K562 (cell line): ENCODE data around the gene RC3H2.
A peak's percentile ranks its signal among the peaks of the same experiment; 100 is the strongest.

ENCODE experiments used
- CBX2 ChIP-seq: fragments of 200-600 bp; sonication (generic); IDR thresholded peaks from one replicate; pipeline ENCODE4 v1.6.1; 2012; ENCODE audit warnings: mild to moderate bottlenecking, low read length, inconsistent platforms; ENCODE audit not compliant: insufficient read depth, poor library complexity, severe bottlenecking
- CTCF ChIP-seq, 3 experiments: IDR thresholded peaks in 2 of 3; conservative IDR thresholded peaks in 1 of 3; 2 replicates each; pipeline ENCODE4 v1.5.1; 2011 to 2012; ENCODE audit warnings: low read length in 3 of 3, mild to moderate bottlenecking in 3 of 3, control low read depth in 2 of 3, improper control_type of control experiment in 1 of 3, inconsistent platforms in 1 of 3, low read depth in 1 of 3, mixed read lengths in 1 of 3, moderate library complexity in 1 of 3; ENCODE audit not compliant: insufficient read depth in 2 of 3
- ETV5 ChIP-seq: sonication (generic); formaldehyde crosslinking; IDR thresholded peaks from 2 replicates; pipeline ENCODE4 v1.4.0; 2020; ENCODE audit warnings: low read depth, mild to moderate bottlenecking, missing genetic modification reagents
- FOXP4 ChIP-seq: sonication (generic); formaldehyde crosslinking; IDR thresholded peaks from 2 replicates; pipeline ENCODE4 v1.8.0; 2022; ENCODE audit warnings: mild to moderate bottlenecking, missing genetic modification reagents, borderline replicate concordance
- GATA2 ChIP-seq: sonication (generic); formaldehyde crosslinking; IDR thresholded peaks from 2 replicates; pipeline ENCODE4 v1.4.0; 2020; ENCODE audit warnings: mild to moderate bottlenecking, missing genetic modification reagents
- MLX ChIP-seq, 2 experiments: fragments of 450-650 bp in 1 of 2; sonication (generic) in 1 of 2; formaldehyde crosslinking; conservative IDR thresholded peaks; 2 replicates each; pipeline versions ENCODE4 v1.4.0 to v1.8.1; 2020 to 2022; ENCODE audit warnings: mild to moderate bottlenecking in 1 of 2, missing genetic modification reagents in 1 of 2
- POLR2A ChIP-seq: fragments of 450-650 bp; conservative IDR thresholded peaks from 2 replicates; pipeline ENCODE4 v1.6.1; 2016
- TBL1XR1 ChIP-seq, 2 experiments: IDR thresholded peaks; 2 replicates each; pipeline ENCODE4 v1.6.1; 2012; ENCODE audit warnings: improper control_type of control experiment in 2 of 2, low read length in 2 of 2, mild to moderate bottlenecking in 1 of 2
- XRCC4 ChIP-seq: IDR thresholded peaks from one replicate; pipeline ENCODE4 v1.6.1; 2011; ENCODE audit not compliant: insufficient read depth, insufficient read length; ENCODE audit errors: extremely low read depth
- YY1 ChIP-seq, 3 experiments: IDR thresholded peaks; 2 replicates each; pipeline ENCODE4 v1.6.1; 2011; ENCODE audit warnings: low read length in 2 of 3, mild to moderate bottlenecking in 2 of 3, moderate library complexity in 2 of 3, borderline replicate concordance in 1 of 3, control low read depth in 1 of 3, low read depth in 1 of 3; ENCODE audit not compliant: insufficient read depth in 3 of 3, insufficient replicate concordance in 2 of 3, control insufficient read depth in 1 of 3, insufficient read length in 1 of 3; ENCODE audit errors: extremely low read depth in 1 of 3
- ZNF644 ChIP-seq: fragments of 200-800 bp; sonication (Bioruptor generic); IDR thresholded peaks from 2 replicates; pipeline ENCODE4 v1.6.1; 2016; ENCODE audit warnings: low read depth, missing genetic modification characterization, missing compliant biosample characterization
- ZNF785 ChIP-seq: fragments of 250-450 bp; sonication (Bioruptor Pico); IDR thresholded peaks from 2 replicates; pipeline ENCODE4 v1.4.0; 2020; ENCODE audit warnings: mild to moderate bottlenecking
- TF ChIP-seq, protein P1 (sequence below): fragments of 200-800 bp; sonication (Bioruptor generic); IDR thresholded peaks from 2 replicates; pipeline ENCODE4 v1.6.1; 2016; ENCODE audit warnings: missing genetic modification characterization, missing compliant biosample characterization

GRCh38 chr9:122912964-122913673, 8.0 kb upstream of the RC3H2 start, which contains the start of gene ZBTB6:
- no peak for TF ChIP-seq MLX (CRISPR knock-in tag; conservative IDR thresholded peaks at IDR 0.05)
- TF ChIP-seq CBX2 = no peak
- peak in 1 of 3 experiments; percentile 11 for TF ChIP-seq YY1 (IDR thresholded peaks at IDR 0.05; ENCODE audit: borderline replicate concordance in 1 of 3, control insufficient read depth in 1 of 3, extremely low read depth in 1 of 3, insufficient read depth in 3 of 3, insufficient read length in 1 of 3, insufficient replicate concordance in 2 of 3, low read depth in 1 of 3, low read length in 2 of 3)
- no peak for TF ChIP-seq ZNF785 (CRISPR knock-in tag)
- TF ChIP-seq CTCF (IDR thresholded peaks at IDR 0.05 in 2 of 3, conservative IDR thresholded peaks at IDR 0.05 in 1 of 3; ENCODE audit: insufficient read depth in 2 of 3, low read depth in 1 of 3, low read length in 3 of 3) = peak in 1 of 3 experiments; percentile 14; a peak in 1 of 6 replicates
- no peak for TF ChIP-seq FOXP4 (CRISPR knock-in tag)
- TF ChIP-seq GATA2 (CRISPR knock-in tag) = no peak
- TF ChIP-seq ZNF644 (tag) = no peak
- TF ChIP-seq, protein P1, sequence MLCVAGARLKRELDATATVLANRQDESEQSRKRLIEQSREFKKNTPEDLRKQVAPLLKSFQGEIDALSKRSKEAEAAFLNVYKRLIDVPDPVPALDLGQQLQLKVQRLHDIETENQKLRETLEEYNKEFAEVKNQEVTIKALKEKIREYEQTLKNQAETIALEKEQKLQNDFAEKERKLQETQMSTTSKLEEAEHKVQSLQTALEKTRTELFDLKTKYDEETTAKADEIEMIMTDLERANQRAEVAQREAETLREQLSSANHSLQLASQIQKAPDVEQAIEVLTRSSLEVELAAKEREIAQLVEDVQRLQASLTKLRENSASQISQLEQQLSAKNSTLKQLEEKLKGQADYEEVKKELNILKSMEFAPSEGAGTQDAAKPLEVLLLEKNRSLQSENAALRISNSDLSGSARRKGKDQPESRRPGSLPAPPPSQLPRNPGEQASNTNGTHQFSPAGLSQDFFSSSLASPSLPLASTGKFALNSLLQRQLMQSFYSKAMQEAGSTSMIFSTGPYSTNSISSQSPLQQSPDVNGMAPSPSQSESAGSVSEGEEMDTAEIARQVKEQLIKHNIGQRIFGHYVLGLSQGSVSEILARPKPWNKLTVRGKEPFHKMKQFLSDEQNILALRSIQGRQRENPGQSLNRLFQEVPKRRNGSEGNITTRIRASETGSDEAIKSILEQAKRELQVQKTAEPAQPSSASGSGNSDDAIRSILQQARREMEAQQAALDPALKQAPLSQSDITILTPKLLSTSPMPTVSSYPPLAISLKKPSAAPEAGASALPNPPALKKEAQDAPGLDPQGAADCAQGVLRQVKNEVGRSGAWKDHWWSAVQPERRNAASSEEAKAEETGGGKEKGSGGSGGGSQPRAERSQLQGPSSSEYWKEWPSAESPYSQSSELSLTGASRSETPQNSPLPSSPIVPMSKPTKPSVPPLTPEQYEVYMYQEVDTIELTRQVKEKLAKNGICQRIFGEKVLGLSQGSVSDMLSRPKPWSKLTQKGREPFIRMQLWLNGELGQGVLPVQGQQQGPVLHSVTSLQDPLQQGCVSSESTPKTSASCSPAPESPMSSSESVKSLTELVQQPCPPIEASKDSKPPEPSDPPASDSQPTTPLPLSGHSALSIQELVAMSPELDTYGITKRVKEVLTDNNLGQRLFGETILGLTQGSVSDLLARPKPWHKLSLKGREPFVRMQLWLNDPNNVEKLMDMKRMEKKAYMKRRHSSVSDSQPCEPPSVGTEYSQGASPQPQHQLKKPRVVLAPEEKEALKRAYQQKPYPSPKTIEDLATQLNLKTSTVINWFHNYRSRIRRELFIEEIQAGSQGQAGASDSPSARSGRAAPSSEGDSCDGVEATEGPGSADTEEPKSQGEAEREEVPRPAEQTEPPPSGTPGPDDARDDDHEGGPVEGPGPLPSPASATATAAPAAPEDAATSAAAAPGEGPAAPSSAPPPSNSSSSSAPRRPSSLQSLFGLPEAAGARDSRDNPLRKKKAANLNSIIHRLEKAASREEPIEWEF = no peak
- TF ChIP-seq TBL1XR1 (IDR thresholded peaks at IDR 0.05; ENCODE audit: low read length in 2 of 2) = no peak
- TF ChIP-seq XRCC4 = no peak
- TF ChIP-seq ETV5 (CRISPR knock-in tag) = no peak; the same call in 1 of the 2 replicates
- peak; percentile 87 for TF ChIP-seq POLR2A
